T-helper 1 cell treated with Interleukin-12 subunit alpha and Interleukin-12 subunit beta and Interleukin-4 antibody, amounts not matched to agents 30 ng/mL and 1 ng/mL, for 36 hours (primary cell): ENCODE results near the gene MFSD6. TPM values are rescaled to one million over a fixed set of nuclear protein-coding genes. Genes with fewer than 3 reads are reported as not detected.

ENCODE experiments used
- intact Hi-C: fragments of 100-400 bp; cut with micrococcal nuclease; formaldehyde crosslinking; loops from one replicate; pipeline ENCODE4 v1.15.1; 2024
- total RNA-seq: library from RNA; stranded (reverse); gene quantifications from 2 replicates; pipeline ENCODE4 v1.2.3, GENCODE V29; 2022

Gene MFSD6
- total RNA-seq, 1 donor from 2014 or later, result 53.9 TPM

- intact Hi-C loops, result loop anchor here (5.0 kb wide), 1 partner anchor 1663 kb away; no protein-coding TSS in a partner anchor
Observed at GRCh38 chr2:190494600-190495227, 86.6 kb downstream of the MFSD6 start.

- intact Hi-C loops, result loop anchor here (5.0 kb wide), 1 partner anchor 1660 kb away; no protein-coding TSS in a partner anchor
Observed at GRCh38 chr2:190497428-190497827, 89.3 kb downstream of the MFSD6 start.

GRCh38 chr2:190499273-190499672 lies 91.1 kb downstream of the MFSD6 start:
- intact Hi-C loops, result loop anchor here (5.0 kb wide), 1 partner anchor 1658 kb away; no protein-coding TSS in a partner anchor

- intact Hi-C loops, result no loop called here
Observed at GRCh38 chr2:190500054-190500502, 91.9 kb downstream of the MFSD6 start.

GRCh38 chr2:190501231-190501630 lies 93.1 kb downstream of the MFSD6 start:
- intact Hi-C loops, result no loop called here

GRCh38 chr2:190501702-190502407 lies 93.7 kb downstream of the MFSD6 start:
- intact Hi-C loops, result no loop called here

- intact Hi-C loops, result no loop called here
Observed at GRCh38 chr2:190503088-190503487, 94.9 kb downstream of the MFSD6 start.

GRCh38 chr2:190504912-190505311 lies 96.8 kb downstream of the MFSD6 start:
- intact Hi-C loops, result no loop called here

- intact Hi-C loops, result no loop called here
Observed at GRCh38 chr2:190505696-190506095, 97.5 kb downstream of the MFSD6 start.

- intact Hi-C loops, result no loop called here
Observed at GRCh38 chr2:190506666-190507065, 98.5 kb downstream of the MFSD6 start.

GRCh38 chr2:190507135-190507534 lies 99.0 kb downstream of the MFSD6 start:
- intact Hi-C loops, result no loop called here

GRCh38 chr2:190509895-190510294 lies 101.7 kb downstream of the MFSD6 start:
- intact Hi-C loops, result loop anchor here (10.0 kb wide), 1 partner anchor 425 kb away; no protein-coding TSS in a partner anchor

GRCh38 chr2:190511104-190511503 lies 102.9 kb downstream of the MFSD6 start:
- intact Hi-C loops, result loop anchor here (1.0 to 10.0 kb wide), 2 partner anchors 128 to 426 kb away; no protein-coding TSS in a partner anchor

GRCh38 chr2:190512539-190513095 lies 104.5 kb downstream of the MFSD6 start:
- intact Hi-C loops, result loop anchor here (10.0 kb wide), 1 partner anchor 428 kb away; no protein-coding TSS in a partner anchor

- intact Hi-C loops, result loop anchor here (2.0 to 10.0 kb wide), 2 partner anchors 167 to 429 kb away; no protein-coding TSS in a partner anchor
Observed at GRCh38 chr2:190513877-190514276, 105.7 kb downstream of the MFSD6 start.

- intact Hi-C loops, result loop anchor here (1.0 to 10.0 kb wide), 4 partner anchors 107 to 430 kb away; partner anchors contain the start of genes MFSD6 and NAB1
Observed at GRCh38 chr2:190514676-190515075, 106.5 kb downstream of the MFSD6 start.

GRCh38 chr2:190515687-190516086 lies 107.5 kb downstream of the MFSD6 start:
- intact Hi-C loops, result loop anchor here (1.0 to 10.0 kb wide), 5 partner anchors 19 to 431 kb away; partner anchors contain the start of genes MFSD6, NAB1 and NEMP2

GRCh38 chr2:190517468-190517867 lies 109.3 kb downstream of the MFSD6 start:
- intact Hi-C loops, result loop anchor here (5.0 to 10.0 kb wide), 2 partner anchors 110 to 433 kb away; partner anchors contain the start of gene MFSD6

- intact Hi-C loops, result loop anchor here (1.0 to 10.0 kb wide), 3 partner anchors 113 to 435 kb away; partner anchors contain the start of gene MFSD6
Observed at GRCh38 chr2:190519975-190520767, 112.0 kb downstream of the MFSD6 start.

- intact Hi-C loops, result loop anchor here (1.0 kb wide), 1 partner anchor 7 kb away; no protein-coding TSS in a partner anchor
Observed at GRCh38 chr2:190524928-190525327, 116.8 kb downstream of the MFSD6 start.
